C1 segment of cervical spinal cord (tissue), 14 donors: ENCODE results near the gene NF1.
A peak's percentile ranks its signal among the peaks of the same experiment; 100 is the strongest.

Source experiments
- DNase-seq, 14 donors: peaks; one replicate each; lab custom pipeline; 2025; lab: John Stamatoyannopoulos, UW

Gene NF1

DNA sequence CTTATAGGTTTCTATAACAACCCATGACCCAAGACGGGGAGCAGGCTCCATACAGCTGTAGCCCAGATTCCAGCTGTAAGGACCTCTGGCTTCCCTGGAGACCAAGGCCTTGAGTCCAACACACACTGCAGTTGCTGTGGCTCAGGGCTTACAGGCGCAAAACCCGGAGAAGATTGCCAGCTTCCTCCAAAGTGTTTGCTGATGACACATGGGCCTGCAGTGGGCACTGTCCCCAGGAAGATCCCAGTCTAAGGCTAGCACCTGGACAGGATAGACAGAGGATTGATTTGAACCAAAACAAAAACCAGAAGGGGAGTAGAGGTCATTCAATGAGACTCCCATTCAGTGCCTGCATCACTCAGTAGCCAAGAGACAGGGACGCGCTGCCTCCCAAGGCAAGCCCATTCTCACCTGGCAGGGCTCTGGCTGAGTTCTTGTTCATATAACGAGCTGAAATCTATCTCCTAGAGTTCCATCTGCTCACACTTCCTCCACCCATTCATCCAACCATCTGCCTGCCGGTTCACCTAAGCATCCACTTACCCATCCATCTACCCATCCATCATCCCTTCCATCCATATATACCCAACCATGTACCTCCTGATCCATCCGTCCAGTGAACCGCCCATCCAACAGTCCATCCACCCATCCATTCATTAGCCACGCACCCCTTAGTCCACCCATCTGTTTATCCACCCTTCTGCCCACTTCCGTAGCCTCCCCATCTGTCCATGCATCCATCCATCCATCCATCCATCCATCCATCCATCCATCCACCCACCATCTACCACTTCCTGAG is 306.9 kb downstream of the NF1 start:
- DNase-seq: peak in 1 of 14 donors; percentile 63

GRCh38 chr17:31404028-31404949 is 309.5 kb downstream of the NF1 start:
- DNase-seq: no peak

- peak in 1 of 14 donors; percentile 19 for DNase-seq
These were observed 311.2 kb downstream of the NF1 start for GRCh38 chr17:31405890-31406371.

DNA sequence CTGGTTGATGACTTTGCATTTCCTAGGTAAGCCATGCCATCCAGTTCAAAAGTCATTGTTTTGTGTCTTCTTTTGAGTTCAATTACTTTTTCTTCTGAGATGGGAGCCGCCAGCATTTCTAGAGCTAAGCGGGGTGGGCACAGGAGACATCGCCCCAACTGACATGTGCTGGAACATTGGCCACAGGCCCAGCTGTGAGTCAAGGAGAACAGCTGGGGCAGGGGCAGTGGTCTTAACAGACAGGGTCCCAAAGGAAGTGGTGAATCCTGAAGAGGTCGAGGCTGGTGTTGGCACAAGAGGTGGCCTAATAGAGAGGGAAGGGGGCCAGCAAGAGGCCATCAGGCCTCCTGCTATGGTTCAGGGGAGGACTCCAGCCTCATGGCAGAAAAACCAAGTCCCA is 313.8 kb downstream of the NF1 start:
- peak in 3 of 14 donors; percentile 14 to 39 (median 37) for DNase-seq

DNA sequence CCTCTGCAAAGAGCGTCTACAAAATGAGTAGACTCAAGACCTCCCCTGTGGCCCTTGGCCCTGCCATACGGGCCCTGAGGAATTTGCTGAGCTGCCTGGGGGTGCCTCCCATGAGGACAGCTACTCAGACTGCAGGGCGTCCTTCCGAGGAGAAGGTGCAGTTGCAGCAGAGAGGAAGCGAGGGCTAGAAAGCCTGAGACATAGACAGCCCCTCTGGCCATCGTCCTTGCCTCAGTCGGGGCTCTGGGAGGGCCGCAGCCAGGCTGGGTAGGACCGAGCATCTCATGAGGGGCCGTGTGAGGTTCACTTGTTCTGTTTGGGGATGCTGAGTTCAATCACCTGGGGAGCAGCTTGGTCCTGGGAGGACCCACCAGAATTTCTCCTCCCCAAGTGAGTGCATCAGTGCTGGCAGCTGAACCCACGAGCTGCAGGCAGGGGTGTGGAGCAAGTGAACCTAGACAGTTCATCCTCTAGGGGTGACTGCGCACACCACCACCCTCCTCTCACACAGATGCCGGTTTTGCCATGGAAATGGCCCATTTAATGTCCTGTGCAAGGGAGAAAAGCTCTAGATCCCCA is 317.0 kb downstream of the NF1 start:
- no peak for DNase-seq

DNA sequence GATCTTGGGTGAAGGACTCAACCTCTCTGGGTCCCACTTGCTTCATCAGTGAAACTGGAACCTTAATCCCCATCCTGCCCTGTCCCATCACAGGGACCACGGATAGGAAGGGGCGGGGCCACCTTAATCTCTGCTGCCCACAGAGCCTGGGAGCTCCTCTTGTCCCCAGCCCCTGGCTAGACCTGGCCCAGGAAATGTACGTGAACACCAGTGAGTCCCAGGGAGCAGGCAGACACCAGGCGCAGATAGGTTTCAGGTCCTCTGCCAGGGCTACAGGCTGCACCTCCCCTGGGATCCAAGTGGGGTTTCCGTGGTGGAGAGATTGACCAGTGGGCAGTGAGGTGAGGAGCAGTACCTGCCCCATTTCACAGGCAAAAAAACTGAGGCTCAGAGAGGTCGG is 317.7 kb downstream of the NF1 start:
- DNase-seq: no peak

DNA sequence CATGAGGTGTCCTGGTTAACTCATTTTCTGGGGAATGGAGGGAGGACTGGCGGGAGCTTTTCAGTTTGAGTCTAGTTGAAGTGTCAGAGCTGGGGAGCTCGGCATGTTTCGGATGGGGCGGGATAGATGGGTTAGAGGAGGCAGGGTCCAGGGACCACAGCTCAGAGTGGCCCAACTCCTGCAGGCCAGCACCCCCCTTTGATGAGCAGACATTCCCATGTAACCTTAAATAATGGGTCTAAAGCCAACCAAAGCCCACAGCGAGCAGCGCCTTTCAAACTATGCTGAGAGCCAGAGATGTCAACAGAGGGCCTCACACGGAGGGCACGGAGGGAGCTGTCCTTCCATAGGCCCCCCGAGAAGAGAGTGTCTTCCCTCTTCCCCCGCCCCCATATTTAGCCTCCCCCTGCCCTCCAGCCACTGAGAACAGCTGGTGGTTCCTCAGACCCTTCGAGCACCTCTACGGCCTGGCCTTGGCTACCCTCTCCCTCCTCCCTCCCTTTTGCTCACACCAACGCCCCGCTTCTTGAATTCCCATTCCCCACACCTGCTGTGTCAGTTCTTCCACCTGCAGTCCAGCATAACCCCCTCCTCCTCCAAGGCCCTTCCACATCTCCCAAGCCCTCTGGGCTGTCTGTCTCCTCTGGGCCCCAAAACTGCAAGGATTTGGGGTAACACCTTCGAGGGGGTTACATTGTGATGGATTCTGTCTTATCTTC is 318.5 kb downstream of the NF1 start:
- no peak for DNase-seq

GRCh38 chr17:31413874-31414549 is 319.2 kb downstream of the NF1 start:
- peak in 11 of 14 donors; percentile 35 to 78 (median 62) for DNase-seq

DNA sequence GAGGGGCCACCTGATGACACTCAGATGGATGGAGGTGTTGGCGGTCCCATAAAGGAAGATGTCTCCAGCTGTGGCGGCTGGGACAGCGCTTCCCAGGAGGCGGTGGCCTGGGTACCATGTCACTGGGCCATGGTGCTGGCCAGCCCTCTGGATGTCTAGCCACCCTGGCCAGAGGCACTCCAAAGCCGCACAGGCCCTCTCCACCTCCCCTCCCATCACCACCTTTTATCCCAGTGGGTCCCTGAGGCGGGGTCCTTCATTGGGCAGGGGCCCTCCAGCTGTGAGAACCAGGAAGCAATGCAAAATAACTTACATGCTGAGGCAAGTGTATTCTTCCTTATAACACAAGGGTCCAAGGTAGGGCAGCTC is 319.8 kb downstream of the NF1 start:
- no peak for DNase-seq

DNA sequence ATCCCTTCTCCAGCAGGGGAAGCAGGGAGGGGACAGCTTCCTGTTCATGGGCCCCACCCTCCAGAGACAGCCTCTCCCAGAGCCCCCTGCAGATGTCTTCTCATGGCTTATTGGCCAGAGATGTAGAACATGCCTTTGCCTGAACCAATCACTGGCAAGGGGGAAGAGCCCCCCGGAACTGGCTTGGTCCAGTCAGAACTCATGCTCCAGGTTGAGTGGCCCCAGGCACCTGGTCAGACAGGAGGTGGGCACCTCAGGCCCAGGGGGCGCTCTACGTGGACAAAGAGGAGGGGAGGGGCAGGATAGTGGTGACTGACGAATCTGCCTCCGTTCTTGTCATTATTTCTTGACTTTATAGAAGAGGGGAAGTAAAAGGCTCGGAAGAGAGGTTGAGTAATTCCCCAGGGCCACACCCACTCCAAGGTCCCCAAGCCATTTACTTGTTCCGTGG is 320.3 kb downstream of the NF1 start:
- DNase-seq: no peak

- DNase-seq: no peak
These were observed 321.1 kb downstream of the NF1 start for GRCh38 chr17:31415640-31416502.

DNA sequence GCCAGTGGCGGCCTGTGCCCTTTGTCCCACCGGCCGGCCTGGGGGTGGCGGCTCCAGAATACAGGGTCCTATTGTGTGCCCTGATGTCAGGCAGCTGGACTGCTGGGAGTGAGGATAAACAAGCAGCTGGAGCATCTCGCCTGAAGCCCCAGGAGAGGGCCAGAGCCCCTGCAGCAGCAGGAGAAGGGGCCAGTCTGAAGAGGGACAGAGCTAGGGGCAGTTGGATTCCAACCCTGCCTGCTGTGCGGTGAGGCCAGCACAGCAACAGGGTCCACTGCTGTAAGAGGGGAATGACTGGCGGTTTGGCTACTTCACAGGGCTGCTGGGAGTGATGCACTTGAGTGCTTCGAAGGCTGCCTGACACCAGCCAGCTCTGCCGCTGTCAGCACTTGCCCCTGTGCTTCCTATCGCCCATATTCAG is 321.7 kb downstream of the NF1 start:
- peak in 12 of 14 donors; percentile 16 to 92 (median 80) for DNase-seq

DNA sequence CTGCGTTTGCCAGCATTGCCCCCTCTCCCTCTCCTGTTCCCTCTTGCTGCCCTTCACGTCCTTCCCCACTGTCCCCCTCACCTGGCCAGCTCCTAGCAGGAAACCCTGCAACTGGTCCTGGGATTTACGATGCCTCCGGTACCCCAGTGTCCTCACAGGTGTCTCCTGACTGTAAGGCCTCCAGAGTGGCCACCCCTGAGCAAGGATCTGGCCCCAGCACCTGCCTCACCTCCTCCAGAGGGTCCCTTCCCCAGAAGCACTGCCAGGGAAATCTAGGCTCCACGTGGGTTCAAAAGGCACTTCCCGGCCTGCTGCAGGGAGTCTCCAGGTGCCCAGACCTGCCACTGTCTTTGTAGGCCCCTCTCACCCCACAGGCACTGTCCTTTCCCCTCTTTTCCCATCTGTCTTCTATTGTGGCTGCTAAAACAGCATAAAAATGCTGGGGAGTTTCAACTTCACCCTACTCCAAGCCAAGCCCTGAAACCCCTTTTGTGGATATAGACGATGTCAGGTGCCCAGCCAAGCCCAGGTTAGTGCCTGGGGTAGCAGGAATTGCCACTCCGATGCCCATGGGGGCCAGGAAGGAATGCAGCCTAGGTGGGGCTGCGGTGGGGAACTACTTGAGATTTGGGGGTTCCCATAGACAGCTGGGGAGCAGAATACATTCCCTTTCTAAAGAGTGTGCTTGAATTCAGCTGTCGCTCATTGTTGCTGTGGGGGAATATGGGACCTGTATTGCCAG is 322.4 kb downstream of the NF1 start:
- DNase-seq: peak in 1 of 14 donors; percentile 46

DNA sequence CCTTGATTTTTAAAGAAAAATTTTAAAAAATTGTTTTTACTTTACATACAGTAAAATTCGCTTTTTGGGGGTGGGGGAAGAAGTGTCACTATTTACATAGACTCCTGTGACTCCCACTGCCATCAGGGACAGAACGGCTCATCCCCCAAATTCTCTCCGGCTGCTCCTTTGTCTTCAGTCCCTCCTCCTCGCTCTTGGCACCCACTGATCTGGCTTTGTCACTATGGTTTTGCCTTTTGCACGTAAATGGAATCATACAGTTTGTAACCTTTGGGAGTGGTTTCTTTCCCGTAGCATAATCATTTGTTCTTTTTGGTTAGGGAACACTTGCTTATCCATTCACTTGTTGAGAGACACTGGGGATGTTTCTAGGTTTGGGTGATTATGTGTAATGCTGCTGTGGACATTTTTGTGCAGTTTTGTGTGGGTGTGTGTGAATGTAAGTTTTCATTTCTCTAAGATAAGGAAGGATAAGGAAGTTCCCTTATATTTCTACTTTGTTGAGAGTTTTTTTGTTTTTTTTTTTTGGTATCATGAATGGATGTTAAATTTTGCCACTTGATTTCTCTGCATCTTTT is 324.1 kb downstream of the NF1 start:
- no peak for DNase-seq

DNA sequence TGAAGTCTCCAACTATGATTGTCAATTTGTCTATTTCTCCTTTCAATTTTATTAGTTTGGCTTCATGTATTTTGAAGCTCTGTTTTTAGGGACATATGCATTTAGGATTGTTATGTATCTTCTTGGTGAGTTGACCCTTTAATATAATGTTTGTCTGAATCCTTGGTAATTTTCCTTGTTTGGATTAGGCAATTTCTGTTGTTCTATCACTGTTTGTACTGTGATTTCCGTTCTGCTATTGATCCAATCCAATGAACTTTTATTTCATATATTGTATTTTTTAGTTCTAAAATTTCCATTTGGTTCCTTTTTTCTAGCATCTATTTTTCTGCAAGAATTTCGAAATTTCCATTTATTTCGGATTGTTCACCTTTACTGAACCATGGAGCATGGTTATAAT is 327.7 kb downstream of the NF1 start:
- no peak for DNase-seq

DNA sequence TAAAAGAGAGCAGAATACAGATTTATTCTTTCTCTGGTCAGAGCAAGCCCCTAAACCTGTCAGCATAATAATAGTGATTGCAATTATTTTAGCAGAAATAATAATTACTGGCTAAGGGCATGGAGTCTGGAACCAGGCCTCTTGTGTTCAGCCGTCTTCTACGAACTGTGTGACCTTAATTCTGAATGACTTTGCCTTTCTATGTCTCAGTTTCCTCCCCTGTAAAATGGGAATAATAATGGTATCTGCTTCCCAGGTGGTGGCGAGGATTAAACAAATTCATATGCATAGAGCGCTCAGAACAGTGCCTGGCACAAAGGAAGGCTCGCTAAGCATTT is 330.1 kb downstream of the NF1 start:
- no peak for DNase-seq

- peak in 6 of 14 donors; percentile 17 to 50 (median 22) for DNase-seq
These were observed 330.7 kb downstream of the NF1 start for GRCh38 chr17:31425282-31426040.
